Measurements from ENCODE around the gene DCLK1. TPM values are rescaled to one million over a fixed set of nuclear protein-coding genes. Genes with fewer than 3 reads are reported as not detected.

DCLK1 gene
- total RNA-seq, 2 donors from 2014 or later: 3.8 to 3.9 TPM

GRCh38 chr13:36061621-36062020 is 69.6 kb downstream of the DCLK1 start:
- TF ChIP-seq POLR2AphosphoS5 (IDR thresholded peaks at IDR 0.05): no peak
- TF ChIP-seq, protein P1, sequence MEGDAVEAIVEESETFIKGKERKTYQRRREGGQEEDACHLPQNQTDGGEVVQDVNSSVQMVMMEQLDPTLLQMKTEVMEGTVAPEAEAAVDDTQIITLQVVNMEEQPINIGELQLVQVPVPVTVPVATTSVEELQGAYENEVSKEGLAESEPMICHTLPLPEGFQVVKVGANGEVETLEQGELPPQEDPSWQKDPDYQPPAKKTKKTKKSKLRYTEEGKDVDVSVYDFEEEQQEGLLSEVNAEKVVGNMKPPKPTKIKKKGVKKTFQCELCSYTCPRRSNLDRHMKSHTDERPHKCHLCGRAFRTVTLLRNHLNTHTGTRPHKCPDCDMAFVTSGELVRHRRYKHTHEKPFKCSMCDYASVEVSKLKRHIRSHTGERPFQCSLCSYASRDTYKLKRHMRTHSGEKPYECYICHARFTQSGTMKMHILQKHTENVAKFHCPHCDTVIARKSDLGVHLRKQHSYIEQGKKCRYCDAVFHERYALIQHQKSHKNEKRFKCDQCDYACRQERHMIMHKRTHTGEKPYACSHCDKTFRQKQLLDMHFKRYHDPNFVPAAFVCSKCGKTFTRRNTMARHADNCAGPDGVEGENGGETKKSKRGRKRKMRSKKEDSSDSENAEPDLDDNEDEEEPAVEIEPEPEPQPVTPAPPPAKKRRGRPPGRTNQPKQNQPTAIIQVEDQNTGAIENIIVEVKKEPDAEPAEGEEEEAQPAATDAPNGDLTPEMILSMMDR (IDR thresholded peaks at IDR 0.05): no peak
- TF ChIP-seq POLR2A (IDR thresholded peaks at IDR 0.05): no peak
- no peaks in the 10 kb centered on the region for H3K27me3 ChIP-seq (replicated peaks; ENCODE audit: insufficient read depth)
- 55% methylated on average over 4 of the region's 4 CpGs for WGBS
- intact Hi-C loops (cut with DNase I): loop anchor here (5.0 to 10.0 kb wide), 2 partner anchors 71 to 77 kb away; partner anchors contain the start of gene DCLK1
- no peak for DNase-seq (ENCODE audit: low spot score)
- H3K4me1 ChIP-seq (replicated peaks): no peaks in the 10 kb centered on the region
- no peak overlapping the region for H3K27ac ChIP-seq
- no peaks in the 10 kb centered on the region for H3K36me3 ChIP-seq
- no peaks in the 10 kb centered on the region for H3K9me3 ChIP-seq
- H3K4me3 ChIP-seq: no peak overlapping the region

DNA sequence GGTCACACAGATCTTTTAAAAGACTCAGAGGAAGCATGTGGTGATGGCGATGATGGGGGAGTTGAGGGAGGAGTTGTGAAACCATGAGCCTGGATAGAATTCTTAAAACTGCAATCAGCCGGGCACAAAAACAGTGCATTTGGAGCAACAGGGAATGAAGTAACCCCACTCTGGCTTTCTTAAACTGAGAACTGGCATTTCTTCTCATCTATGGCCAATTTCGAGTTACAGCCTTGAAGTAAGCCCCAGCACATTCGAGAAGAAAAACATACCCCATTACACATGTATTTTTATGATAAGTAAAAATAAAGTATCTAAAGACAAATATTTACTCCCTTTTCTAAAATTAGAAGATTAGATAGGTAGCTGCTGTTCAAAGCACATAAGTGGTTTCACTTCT is 70.1 kb downstream of the DCLK1 start:
- no peak for DNase-seq (ENCODE audit: low spot score)
- Histone ChIP-seq H3K27me3 (replicated peaks; ENCODE audit: insufficient read depth) (no peaks in the 10 kb centered on the region), H3K4me3 (no peak overlapping the region), H3K9me3 (no peaks in the 10 kb centered on the region), H3K36me3 (no peaks in the 10 kb centered on the region), H3K27ac (no peak overlapping the region), H3K4me1 (replicated peaks) (no peaks in the 10 kb centered on the region)
- intact Hi-C loops (cut with DNase I): loop anchor here (5.0 to 10.0 kb wide), 2 partner anchors 71 to 76 kb away; partner anchors contain the start of gene DCLK1
- TF ChIP-seq POLR2A (IDR thresholded peaks at IDR 0.05) (no peak), POLR2AphosphoS5 (IDR thresholded peaks at IDR 0.05) (no peak)
- TF ChIP-seq, protein P1 (IDR thresholded peaks at IDR 0.05): no peak
- WGBS: 54% methylated on average over 4 of the region's 4 CpGs

GRCh38 chr13:36059321-36059720 is 71.9 kb downstream of the DCLK1 start:
- intact Hi-C loops (cut with DNase I): no loop called here
- no peak overlapping the region for H3K27ac ChIP-seq
- no peaks in the 10 kb centered on the region for H3K4me1 ChIP-seq (replicated peaks)
- TF ChIP-seq, protein P1 (IDR thresholded peaks at IDR 0.05): no peak
- no peak for TF ChIP-seq POLR2AphosphoS5 (IDR thresholded peaks at IDR 0.05)
- no peak for TF ChIP-seq POLR2A (IDR thresholded peaks at IDR 0.05)
- WGBS: 70% methylated on average over 1 of the region's 1 CpG
- H3K4me3 ChIP-seq: no peak overlapping the region
- H3K27me3 ChIP-seq (replicated peaks; ENCODE audit: insufficient read depth): no peaks in the 10 kb centered on the region
- H3K9me3 ChIP-seq: no peaks in the 10 kb centered on the region
- no peak for DNase-seq (ENCODE audit: low spot score)
- no peaks in the 10 kb centered on the region for H3K36me3 ChIP-seq

DNA sequence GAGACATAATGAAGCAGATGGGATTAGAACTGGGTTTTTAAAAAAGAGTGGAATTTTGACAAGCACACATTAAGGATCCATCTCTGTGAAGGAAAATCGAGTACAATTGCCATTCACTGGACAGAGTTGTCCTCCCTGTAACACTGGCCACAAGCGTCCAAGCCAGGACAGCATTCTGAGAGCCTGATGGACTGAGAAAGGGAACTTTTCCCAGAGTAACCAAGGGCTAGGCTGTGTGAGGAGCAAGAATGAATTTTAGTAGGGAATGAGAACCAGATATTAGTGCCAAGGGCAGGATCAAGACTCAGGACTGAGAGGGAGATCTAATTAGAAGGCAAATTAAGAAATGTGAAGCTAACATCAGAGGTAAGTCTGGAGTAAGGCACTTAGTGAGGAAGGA is 73.1 kb downstream of the DCLK1 start:
- H3K9me3 ChIP-seq: no peaks in the 10 kb centered on the region
- no peaks in the 10 kb centered on the region for H3K27me3 ChIP-seq (replicated peaks; ENCODE audit: insufficient read depth)
- no peak for TF ChIP-seq POLR2A (IDR thresholded peaks at IDR 0.05)
- TF ChIP-seq POLR2AphosphoS5 (IDR thresholded peaks at IDR 0.05): no peak
- TF ChIP-seq, protein P1 (IDR thresholded peaks at IDR 0.05): no peak
- H3K27ac ChIP-seq: no peak overlapping the region
- WGBS: 88% methylated on average over 2 of the region's 2 CpGs
- H3K4me1 ChIP-seq (replicated peaks): no peaks in the 10 kb centered on the region
- H3K36me3 ChIP-seq: no peaks in the 10 kb centered on the region
- no peak overlapping the region for H3K4me3 ChIP-seq
- intact Hi-C loops (cut with DNase I): no loop called here
- DNase-seq (ENCODE audit: low spot score): no peak

- H3K4me3 ChIP-seq: no peak overlapping the region
- no peaks in the 10 kb centered on the region for H3K36me3 ChIP-seq
- no peak overlapping the region for H3K27ac ChIP-seq
- H3K27me3 ChIP-seq (replicated peaks; ENCODE audit: insufficient read depth): no peaks in the 10 kb centered on the region
- no peaks in the 10 kb centered on the region for H3K9me3 ChIP-seq
- H3K4me1 ChIP-seq (replicated peaks): no peaks in the 10 kb centered on the region
- no peak for DNase-seq (ENCODE audit: low spot score)
- 84% methylated on average over 1 of the region's 1 CpG for WGBS
- TF ChIP-seq, protein P1 (IDR thresholded peaks at IDR 0.05): no peak
- no peak for TF ChIP-seq POLR2A (IDR thresholded peaks at IDR 0.05)
- TF ChIP-seq POLR2AphosphoS5 (IDR thresholded peaks at IDR 0.05): no peak
- intact Hi-C loops (cut with DNase I): no loop called here
Observed at GRCh38 chr13:36057547-36057946, 73.6 kb downstream of the DCLK1 start.

All from prostate gland (tissue), 2 donors.